IPS DF 4.7 (cell line): ENCODE data around the gene RPL9.
"Not testable (repeated sequence)": the region's sequence is repeated elsewhere in the genome, so short reads cannot be mapped to it uniquely, and the experiment has no call there.

Experiments
- DNase-seq: peaks from one replicate; pipeline ENCODE4 v3.0.0-alpha.2; 2013; ENCODE audit warnings: low spot score; ENCODE audit errors: extremely low read depth

RPL9 gene

DNA sequence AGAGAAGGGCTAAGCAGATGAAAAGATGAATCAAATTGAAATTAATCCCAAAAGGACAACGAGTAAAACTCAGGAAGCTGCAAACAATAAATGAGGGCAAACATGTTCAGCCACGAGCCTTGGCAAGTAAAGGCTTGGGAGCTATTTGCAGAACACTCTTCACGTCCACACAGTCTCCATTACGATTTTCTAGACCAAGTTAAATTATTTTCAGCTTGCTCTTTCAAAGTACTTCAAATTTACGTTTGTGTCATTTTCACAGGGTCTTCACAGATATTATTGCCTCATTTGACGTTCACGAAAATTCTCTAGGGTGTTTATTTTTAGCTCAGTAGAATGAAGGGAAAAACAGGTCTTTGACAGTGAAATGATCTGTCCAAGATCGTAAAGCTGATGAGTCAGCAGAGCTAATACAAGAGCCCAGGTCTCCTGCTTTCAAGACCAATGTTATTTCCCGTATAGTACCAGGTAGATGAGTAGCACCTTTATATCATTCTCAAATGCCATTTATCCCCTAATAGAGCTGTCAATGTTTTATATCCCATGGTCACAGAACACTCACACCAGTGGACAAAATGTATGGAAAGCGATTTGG, 31.1 kb downstream of the RPL9 start:
- DNase-seq = no peak

GRCh38 chr4:39426728-39427127, 32.0 kb downstream of the RPL9 start:
- DNase-seq = no peak

- DNase-seq = not testable (repeated sequence)
Observed at GRCh38 chr4:39425297-39425696, 33.4 kb downstream of the RPL9 start.

DNA sequence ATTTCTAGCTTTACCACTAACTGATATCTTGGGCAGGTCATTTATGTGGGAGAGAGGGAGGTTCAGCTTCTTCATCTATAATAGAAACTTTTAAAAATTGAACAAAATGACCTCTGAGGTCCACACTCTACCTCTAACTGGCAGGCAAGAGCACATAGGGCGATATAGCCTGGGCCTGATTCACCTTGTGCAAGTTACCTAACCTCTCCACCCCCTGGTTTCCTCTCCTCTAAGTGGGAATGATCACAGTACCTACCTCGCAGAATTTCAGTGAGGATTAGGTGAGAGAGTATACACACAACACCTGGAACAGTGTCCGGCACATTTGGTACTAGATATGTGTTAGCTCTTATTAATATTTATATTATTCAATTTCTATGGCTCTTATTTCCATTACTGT, 36.5 kb downstream of the RPL9 start:
- DNase-seq = no peak

DNA sequence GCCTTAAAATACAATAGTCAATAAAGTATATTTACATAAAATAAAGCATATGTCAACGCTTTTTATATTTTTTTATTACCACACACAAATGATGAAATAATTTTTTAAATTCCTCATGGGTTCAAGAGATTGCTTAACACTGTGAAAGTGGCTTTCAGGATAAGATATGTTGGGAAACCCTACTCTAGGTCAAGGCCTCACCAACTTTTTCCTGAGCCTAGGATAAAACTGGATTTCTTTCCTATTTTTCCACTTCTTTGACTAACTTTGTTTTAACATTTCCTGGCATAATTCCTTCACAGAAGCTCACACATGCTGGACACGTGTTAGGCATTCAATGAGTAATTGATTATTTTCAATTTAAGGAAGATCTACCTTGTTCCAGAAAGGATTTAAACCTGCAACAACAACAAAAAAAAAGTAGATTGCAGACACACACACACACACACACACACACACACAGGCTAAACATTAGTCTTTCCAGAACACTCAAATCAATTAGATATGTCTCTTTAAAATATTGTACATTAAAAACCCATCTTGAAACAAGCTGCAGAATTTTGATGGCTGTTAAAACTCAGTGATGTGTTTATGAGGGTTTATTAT, 42.9 kb downstream of the RPL9 start:
- DNase-seq = no peak

- DNase-seq = not testable (repeated sequence)
Observed at GRCh38 chr4:39411561-39411960, 47.2 kb downstream of the RPL9 start.

DNA sequence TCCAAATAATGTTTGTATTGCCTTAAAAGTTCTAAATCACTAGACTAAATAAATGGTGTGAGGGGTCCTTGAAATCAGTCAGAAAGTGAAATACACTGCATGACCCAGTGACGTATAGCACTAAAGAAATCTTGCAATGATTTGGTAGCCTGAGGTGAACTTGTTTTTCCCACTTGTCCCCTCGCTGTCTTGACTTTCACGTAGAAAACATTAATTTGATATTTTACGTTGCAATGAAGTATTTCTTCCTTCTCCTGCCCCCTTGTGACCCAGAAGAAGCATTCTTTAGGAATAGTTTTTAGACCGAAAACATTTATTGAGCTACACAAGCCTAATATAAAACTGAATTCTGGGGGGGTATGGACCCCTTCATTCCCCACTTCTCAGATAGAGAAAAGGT, 48.3 kb downstream of the RPL9 start:
- DNase-seq = no peak

DNA sequence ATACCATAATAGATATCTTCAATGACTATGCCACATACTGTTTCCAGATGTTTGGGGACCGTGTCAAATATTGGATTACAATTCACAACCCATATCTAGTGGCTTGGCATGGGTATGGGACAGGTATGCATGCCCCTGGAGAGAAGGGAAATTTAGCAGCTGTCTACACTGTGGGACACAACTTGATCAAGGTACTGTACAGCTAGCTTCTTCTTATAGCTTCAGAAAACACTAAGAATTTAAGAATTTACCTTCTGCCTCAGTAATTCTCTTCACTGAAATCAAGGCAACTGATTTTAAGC, 51.2 kb downstream of the RPL9 start:
- DNase-seq = no peak

- no peak for DNase-seq
Observed at GRCh38 chr4:39406763-39407583, 51.7 kb downstream of the RPL9 start, which contains the start of gene KLB. Gene KLB, plus strand, starts transcription at chr4:39406930. Its CDS starts 20 bp downstream, at chr4:39406950.
